HepG2 (cell line): ENCODE results near the gene GMPPB. TPM values are rescaled to one million over a fixed set of nuclear protein-coding genes. Genes with fewer than 3 reads are reported as not detected.

Experiments
- AHR ChIP-seq: IDR thresholded peaks from 2 replicates; pipeline ENCODE4 v1.6.1; 2018; ENCODE audit warnings: missing genetic modification reagents, missing compliant biosample characterization
- MTF1 ChIP-seq: sonication (generic); formaldehyde crosslinking; IDR thresholded peaks from 2 replicates; pipeline ENCODE4 v1.5.0; 2020; ENCODE audit warnings: missing genetic modification reagents
- REPIN1 ChIP-seq: sonication (generic); formaldehyde crosslinking; IDR thresholded peaks from 2 replicates; pipeline ENCODE4 v1.8.0; 2022; ENCODE audit warnings: missing genetic modification reagents, low read depth, mild to moderate bottlenecking, borderline replicate concordance
- SMAD9 ChIP-seq: sonication (generic); formaldehyde crosslinking; IDR thresholded peaks from 2 replicates; pipeline ENCODE4 v1.5.1; 2020; ENCODE audit warnings: mild to moderate bottlenecking, missing genetic modification reagents
- ZNF235 ChIP-seq: sonication (generic); formaldehyde crosslinking; IDR thresholded peaks from 2 replicates; pipeline ENCODE4 v1.8.1; 2023; ENCODE audit warnings: mild to moderate bottlenecking, missing genetic modification reagents, borderline replicate concordance
- ZNF629 ChIP-seq: sonication (generic); formaldehyde crosslinking; conservative IDR thresholded peaks from 2 replicates; pipeline ENCODE4 v1.5.0; 2020; ENCODE audit warnings: missing genetic modification reagents
- ZNF775 ChIP-seq: sonication (generic); formaldehyde crosslinking; IDR thresholded peaks from 2 replicates; pipeline ENCODE4 v1.4.0; 2020; ENCODE audit warnings: missing genetic modification reagents, mild to moderate bottlenecking, moderate library complexity, borderline replicate concordance
- ZSCAN20 ChIP-seq: sonication (generic); formaldehyde crosslinking; IDR thresholded peaks from 2 replicates; pipeline ENCODE4 v1.4.0; 2020; ENCODE audit warnings: missing genetic modification reagents, mild to moderate bottlenecking, borderline replicate concordance
- polyA plus RNA-seq, 8 experiments: library from polyadenylated mRNA; depleted of rRNA in 3 of 8; stranded (reverse) in 7 of 8; unstranded in 1 of 8; fragments of >200 nt; fragmentation: Illumina TruSeq in 4 of 8; extraction: Trizol in 4 of 8; gene quantifications; 2 replicates each; pipeline versions ENCODE4 v1.2.1 to v1.2.3, GENCODE V29; 2011 to 2016; ENCODE audit warnings: low read depth in 4 of 8, missing spikeins in 1 of 8, mixed read lengths in 1 of 8; ENCODE audit not compliant: insufficient read depth in 1 of 8
- total RNA-seq, 5 experiments: library from RNA; depleted of rRNA; stranded (reverse); fragments of >200 nt; fragmentation: Illumina TruSeq; extraction: Trizol; gene quantifications; 2 replicates each; pipeline ENCODE4 v1.2.3, GENCODE V29; 2016; ENCODE audit warnings: low read depth in 1 of 5
- TF ChIP-seq, protein P1 (sequence below): sonication (generic); formaldehyde crosslinking; IDR thresholded peaks from 2 replicates; pipeline ENCODE4 v1.8.1; 2023; ENCODE audit warnings: mild to moderate bottlenecking, moderate library complexity, missing genetic modification reagents
- TF ChIP-seq, protein P2 (sequence below): sonication (generic); formaldehyde crosslinking; IDR thresholded peaks from 2 replicates; pipeline ENCODE4 v1.4.0; 2020; ENCODE audit warnings: missing genetic modification reagents, borderline replicate concordance
- TF ChIP-seq, protein P3 (sequence below): sonication (generic); formaldehyde crosslinking; IDR thresholded peaks from 2 replicates; pipeline ENCODE4 v1.4.0; 2020; ENCODE audit warnings: missing genetic modification reagents, borderline replicate concordance
- TF ChIP-seq, protein P4 (sequence below): sonication (generic); formaldehyde crosslinking; IDR thresholded peaks from 2 replicates; pipeline ENCODE4 v1.4.0; 2020; ENCODE audit warnings: missing genetic modification reagents
- TF ChIP-seq, protein P5 (sequence below): sonication (generic); formaldehyde crosslinking; IDR thresholded peaks from 2 replicates; pipeline ENCODE4 v1.5.1; 2020; ENCODE audit warnings: missing genetic modification reagents, mild to moderate bottlenecking, borderline replicate concordance

Gene GMPPB
- total and polyA plus RNA-seq, 2 of the 13 experiments (the other 11 are each of a cell fraction or from before 2014, with no cell fraction given) = 6.5 to 23.1 TPM

DNA sequence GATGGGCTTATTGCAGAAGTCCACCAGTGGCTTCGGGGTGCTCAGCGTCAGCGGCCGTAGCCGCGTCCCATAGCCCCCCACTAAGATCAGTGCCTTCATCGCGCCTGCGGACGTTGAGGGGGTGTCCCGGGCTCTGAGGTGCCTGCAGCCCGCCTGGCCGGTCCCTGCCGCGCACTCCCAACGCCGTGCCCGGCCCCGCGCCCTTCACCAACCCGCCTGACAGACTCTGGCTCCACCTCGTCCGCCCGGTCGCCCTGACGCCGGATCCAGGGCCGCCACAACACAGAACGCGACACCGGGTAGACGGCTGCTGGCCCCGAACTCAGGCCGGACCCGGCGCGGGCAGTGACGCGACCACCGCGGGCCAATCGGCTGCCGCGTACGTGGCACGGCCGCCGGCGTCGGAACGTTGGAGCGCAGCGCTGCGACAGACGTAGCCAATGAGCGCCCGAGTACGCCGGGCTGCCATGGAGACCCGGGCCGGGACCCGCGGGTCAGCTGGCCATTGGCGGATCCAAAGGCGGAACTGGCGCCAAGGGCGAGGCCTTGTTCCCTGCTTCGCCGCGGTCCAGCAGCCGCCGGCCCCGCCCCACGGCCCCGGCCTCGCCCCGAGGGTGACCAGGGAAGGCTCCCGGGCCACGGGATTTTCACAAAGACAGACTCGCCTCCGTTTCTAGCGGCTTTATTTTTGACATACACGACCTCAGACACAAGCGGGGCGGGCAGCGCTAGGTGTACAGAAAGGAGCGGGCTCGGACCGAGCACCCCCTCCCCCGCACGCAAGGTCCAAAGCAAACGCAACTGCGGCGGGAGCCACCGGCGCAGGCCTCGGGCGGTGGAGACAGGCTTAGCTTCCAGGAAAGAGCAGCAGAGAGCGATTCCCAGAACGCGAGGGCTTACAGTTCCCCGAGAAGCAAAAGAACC lies at the start of gene GMPPB (continued):
- TF ChIP-seq, protein P1, sequence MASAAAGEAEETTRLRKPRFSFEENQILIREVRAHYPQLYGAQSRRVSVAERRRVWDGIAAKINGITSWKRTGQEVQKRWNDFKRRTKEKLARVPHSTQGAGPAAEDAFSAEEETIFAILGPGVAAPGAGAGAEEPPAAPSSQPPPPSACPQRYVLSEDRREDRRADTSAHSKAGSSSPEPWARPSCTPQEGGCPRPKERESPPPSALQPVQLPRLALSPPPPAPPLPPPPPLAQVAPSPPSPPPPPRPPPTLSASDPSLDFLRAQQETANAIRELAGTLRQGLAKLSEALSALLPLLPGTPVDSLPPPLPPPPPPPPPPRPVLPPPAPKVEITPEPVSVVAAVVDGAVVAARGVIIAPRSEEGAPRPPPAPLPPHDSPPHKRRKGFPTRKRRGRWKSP (CRISPR knock-in tag) = peak; percentile 91
- no peak for TF ChIP-seq MTF1 (CRISPR knock-in tag)
- TF ChIP-seq ZNF775 = no peak
- TF ChIP-seq AHR = 0 out of 2 replicates have a peak, but pooled peaks have one; percentile 17
- TF ChIP-seq ZNF629 = no peak
- TF ChIP-seq, protein P2, sequence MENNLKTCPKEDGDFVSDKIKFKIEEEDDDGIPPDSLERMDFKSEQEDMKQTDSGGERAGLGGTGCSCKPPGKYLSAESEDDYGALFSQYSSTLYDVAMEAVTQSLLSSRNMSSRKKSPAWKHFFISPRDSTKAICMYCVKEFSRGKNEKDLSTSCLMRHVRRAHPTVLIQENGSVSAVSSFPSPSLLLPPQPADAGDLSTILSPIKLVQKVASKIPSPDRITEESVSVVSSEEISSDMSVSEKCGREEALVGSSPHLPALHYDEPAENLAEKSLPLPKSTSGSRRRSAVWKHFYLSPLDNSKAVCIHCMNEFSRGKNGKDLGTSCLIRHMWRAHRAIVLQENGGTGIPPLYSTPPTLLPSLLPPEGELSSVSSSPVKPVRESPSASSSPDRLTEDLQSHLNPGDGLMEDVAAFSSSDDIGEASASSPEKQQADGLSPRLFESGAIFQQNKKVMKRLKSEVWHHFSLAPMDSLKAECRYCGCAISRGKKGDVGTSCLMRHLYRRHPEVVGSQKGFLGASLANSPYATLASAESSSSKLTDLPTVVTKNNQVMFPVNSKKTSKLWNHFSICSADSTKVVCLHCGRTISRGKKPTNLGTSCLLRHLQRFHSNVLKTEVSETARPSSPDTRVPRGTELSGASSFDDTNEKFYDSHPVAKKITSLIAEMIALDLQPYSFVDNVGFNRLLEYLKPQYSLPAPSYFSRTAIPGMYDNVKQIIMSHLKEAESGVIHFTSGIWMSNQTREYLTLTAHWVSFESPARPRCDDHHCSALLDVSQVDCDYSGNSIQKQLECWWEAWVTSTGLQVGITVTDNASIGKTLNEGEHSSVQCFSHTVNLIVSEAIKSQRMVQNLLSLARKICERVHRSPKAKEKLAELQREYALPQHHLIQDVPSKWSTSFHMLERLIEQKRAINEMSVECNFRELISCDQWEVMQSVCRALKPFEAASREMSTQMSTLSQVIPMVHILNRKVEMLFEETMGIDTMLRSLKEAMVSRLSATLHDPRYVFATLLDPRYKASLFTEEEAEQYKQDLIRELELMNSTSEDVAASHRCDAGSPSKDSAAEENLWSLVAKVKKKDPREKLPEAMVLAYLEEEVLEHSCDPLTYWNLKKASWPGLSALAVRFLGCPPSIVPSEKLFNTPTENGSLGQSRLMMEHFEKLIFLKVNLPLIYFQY = no peak
- no peak; the same call in 1 of the 2 replicates for TF ChIP-seq REPIN1
- no peak for TF ChIP-seq SMAD9 (CRISPR knock-in tag)
- TF ChIP-seq, protein P3, sequence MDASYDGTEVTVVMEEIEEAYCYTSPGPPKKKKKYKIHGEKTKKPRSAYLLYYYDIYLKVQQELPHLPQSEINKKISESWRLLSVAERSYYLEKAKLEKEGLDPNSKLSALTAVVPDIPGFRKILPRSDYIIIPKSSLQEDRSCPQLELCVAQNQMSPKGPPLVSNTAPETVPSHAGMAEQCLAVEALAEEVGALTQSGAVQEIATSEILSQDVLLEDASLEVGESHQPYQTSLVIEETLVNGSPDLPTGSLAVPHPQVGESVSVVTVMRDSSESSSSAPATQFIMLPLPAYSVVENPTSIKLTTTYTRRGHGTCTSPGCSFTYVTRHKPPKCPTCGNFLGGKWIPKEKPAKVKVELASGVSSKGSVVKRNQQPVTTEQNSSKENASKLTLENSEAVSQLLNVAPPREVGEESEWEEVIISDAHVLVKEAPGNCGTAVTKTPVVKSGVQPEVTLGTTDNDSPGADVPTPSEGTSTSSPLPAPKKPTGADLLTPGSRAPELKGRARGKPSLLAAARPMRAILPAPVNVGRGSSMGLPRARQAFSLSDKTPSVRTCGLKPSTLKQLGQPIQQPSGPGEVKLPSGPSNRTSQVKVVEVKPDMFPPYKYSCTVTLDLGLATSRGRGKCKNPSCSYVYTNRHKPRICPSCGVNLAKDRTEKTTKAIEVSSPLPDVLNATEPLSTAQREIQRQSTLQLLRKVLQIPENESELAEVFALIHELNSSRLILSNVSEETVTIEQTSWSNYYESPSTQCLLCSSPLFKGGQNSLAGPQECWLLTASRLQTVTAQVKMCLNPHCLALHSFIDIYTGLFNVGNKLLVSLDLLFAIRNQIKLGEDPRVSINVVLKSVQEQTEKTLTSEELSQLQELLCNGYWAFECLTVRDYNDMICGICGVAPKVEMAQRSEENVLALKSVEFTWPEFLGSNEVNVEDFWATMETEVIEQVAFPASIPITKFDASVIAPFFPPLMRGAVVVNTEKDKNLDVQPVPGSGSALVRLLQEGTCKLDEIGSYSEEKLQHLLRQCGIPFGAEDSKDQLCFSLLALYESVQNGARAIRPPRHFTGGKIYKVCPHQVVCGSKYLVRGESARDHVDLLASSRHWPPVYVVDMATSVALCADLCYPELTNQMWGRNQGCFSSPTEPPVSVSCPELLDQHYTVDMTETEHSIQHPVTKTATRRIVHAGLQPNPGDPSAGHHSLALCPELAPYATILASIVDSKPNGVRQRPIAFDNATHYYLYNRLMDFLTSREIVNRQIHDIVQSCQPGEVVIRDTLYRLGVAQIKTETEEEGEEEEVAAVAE (CRISPR knock-in tag) = no peak
- TF ChIP-seq, protein P4, sequence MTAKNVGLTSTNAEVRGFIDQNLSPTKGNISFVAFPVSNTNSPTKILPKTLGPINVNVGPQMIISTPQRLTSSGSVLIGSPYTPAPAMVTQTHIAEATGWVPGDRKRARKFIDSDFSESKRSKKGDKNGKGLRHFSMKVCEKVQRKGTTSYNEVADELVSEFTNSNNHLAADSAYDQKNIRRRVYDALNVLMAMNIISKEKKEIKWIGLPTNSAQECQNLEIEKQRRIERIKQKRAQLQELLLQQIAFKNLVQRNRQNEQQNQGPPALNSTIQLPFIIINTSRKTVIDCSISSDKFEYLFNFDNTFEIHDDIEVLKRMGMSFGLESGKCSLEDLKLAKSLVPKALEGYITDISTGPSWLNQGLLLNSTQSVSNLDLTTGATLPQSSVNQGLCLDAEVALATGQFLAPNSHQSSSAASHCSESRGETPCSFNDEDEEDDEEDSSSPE (CRISPR knock-in tag) = peak; percentile 96
- TF ChIP-seq, protein P5, sequence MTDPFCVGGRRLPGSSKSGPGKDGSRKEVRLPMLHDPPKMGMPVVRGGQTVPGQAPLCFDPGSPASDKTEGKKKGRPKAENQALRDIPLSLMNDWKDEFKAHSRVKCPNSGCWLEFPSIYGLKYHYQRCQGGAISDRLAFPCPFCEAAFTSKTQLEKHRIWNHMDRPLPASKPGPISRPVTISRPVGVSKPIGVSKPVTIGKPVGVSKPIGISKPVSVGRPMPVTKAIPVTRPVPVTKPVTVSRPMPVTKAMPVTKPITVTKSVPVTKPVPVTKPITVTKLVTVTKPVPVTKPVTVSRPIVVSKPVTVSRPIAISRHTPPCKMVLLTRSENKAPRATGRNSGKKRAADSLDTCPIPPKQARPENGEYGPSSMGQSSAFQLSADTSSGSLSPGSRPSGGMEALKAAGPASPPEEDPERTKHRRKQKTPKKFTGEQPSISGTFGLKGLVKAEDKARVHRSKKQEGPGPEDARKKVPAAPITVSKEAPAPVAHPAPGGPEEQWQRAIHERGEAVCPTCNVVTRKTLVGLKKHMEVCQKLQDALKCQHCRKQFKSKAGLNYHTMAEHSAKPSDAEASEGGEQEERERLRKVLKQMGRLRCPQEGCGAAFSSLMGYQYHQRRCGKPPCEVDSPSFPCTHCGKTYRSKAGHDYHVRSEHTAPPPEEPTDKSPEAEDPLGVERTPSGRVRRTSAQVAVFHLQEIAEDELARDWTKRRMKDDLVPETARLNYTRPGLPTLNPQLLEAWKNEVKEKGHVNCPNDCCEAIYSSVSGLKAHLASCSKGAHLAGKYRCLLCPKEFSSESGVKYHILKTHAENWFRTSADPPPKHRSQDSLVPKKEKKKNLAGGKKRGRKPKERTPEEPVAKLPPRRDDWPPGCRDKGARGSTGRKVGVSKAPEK (CRISPR knock-in tag) = no peak
- TF ChIP-seq ZSCAN20 (CRISPR knock-in tag) = no peak
- TF ChIP-seq ZNF235 (CRISPR knock-in tag) = no peak; the same call in 1 of the 2 replicates
